HL-60 (cell line): ENCODE results near the gene DMD.

Source experiments
- DNase-seq, 2 experiments: peaks; one replicate each; pipeline ENCODE4 v3.0.0-alpha.2; 2010 to 2020; ENCODE audit warnings: low read depth in 1 of 2, low spot score in 1 of 2
- H3K27ac ChIP-seq: fragments of 250-450 bp; sonication (Bioruptor Pico); replicated peaks from 2 replicates; pipeline ENCODE4 v1.5.1; 2020; ENCODE audit warnings: mild to moderate bottlenecking, moderate library complexity
- H3K27me3 ChIP-seq: fragments of 250-450 bp; sonication (Bioruptor Pico); 2 replicates; pipeline ENCODE4 v1.5.1; 2021; ENCODE audit warnings: mild to moderate bottlenecking, moderate library complexity; ENCODE audit not compliant: insufficient read depth, poor library complexity, severe bottlenecking
- H3K4me3 ChIP-seq: replicated peaks from 2 replicates; pipeline ENCODE4 v1.5.1; 2011; ENCODE audit warnings: mild to moderate bottlenecking, control low read depth, low read length; ENCODE audit not compliant: insufficient read depth
- GABPA ChIP-seq: IDR thresholded peaks from 2 replicates; pipeline ENCODE4 v1.6.1; 2012; ENCODE audit warnings: low read depth
- POLR2AphosphoS5 ChIP-seq: IDR thresholded peaks from 2 replicates; pipeline ENCODE4 v1.6.1; 2012; ENCODE audit warnings: low read depth
- SPI1 ChIP-seq: IDR thresholded peaks from 2 replicates; pipeline ENCODE4 v1.6.1; 2012; ENCODE audit warnings: low read depth, mild to moderate bottlenecking, borderline replicate concordance
- TF ChIP-seq, protein P1 (sequence below): IDR thresholded peaks from 2 replicates; pipeline ENCODE4 v1.6.1; 2012; ENCODE audit warnings: low read depth; ENCODE audit not compliant: insufficient replicate concordance
- TF ChIP-seq, protein P2 (sequence below): IDR thresholded peaks from one replicate; pipeline ENCODE4 v1.5.1; 2011; ENCODE audit warnings: low read length, control low read depth, inconsistent platforms; ENCODE audit not compliant: insufficient read depth

Gene DMD

DNA sequence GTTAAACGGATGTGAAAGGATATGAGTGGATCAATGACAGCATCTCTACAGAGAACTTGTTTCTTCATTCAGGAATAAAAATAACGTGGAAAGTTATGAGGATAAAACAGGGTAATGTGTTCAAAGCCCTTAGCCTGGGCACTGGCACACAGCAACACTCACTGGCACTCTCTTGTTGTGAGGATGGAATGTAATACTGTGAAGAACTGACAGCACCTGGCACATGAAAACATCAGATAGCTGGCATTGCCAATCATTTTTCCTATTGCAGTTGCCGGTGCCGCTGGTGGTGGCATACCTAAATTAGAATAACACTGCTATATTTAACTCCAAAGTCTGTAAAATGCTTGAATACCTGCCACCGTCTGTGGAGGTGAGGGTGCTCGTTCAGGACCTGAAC lies 1061.2 kb downstream of the DMD start:
- Histone ChIP-seq H3K4me3 (no peak overlapping the region), H3K27ac (no peak overlapping the region), H3K27me3 (no peaks in the 10 kb centered on the region)
- TF ChIP-seq POLR2AphosphoS5 (no peak), GABPA (no peak), SPI1 (no peak)
- TF ChIP-seq, protein P1, sequence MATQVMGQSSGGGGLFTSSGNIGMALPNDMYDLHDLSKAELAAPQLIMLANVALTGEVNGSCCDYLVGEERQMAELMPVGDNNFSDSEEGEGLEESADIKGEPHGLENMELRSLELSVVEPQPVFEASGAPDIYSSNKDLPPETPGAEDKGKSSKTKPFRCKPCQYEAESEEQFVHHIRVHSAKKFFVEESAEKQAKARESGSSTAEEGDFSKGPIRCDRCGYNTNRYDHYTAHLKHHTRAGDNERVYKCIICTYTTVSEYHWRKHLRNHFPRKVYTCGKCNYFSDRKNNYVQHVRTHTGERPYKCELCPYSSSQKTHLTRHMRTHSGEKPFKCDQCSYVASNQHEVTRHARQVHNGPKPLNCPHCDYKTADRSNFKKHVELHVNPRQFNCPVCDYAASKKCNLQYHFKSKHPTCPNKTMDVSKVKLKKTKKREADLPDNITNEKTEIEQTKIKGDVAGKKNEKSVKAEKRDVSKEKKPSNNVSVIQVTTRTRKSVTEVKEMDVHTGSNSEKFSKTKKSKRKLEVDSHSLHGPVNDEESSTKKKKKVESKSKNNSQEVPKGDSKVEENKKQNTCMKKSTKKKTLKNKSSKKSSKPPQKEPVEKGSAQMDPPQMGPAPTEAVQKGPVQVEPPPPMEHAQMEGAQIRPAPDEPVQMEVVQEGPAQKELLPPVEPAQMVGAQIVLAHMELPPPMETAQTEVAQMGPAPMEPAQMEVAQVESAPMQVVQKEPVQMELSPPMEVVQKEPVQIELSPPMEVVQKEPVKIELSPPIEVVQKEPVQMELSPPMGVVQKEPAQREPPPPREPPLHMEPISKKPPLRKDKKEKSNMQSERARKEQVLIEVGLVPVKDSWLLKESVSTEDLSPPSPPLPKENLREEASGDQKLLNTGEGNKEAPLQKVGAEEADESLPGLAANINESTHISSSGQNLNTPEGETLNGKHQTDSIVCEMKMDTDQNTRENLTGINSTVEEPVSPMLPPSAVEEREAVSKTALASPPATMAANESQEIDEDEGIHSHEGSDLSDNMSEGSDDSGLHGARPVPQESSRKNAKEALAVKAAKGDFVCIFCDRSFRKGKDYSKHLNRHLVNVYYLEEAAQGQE = no peak
- DNase-seq = no peak

DNA sequence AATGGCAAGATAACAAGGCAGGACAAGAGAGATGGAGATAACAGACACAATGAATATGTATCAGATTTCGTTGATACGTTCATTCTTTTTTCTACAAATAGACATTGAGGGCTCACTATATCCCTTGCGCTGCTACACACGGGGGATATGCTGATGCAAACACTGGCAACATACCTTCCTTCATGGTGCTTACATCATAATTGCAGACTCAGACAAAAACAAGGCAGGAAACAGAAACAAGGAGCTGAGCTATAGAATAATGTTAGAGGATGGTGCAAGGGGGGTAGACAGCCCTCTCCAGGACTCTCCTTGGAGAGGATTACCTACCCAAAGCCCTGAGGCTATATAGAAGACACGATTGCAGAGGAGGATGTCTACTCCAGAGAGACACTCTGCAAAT lies 1069.5 kb downstream of the DMD start:
- TF ChIP-seq, protein P1 = no peak
- TF ChIP-seq SPI1 (no peak), GABPA (no peak), POLR2AphosphoS5 (no peak)
- TF ChIP-seq, protein P2, sequence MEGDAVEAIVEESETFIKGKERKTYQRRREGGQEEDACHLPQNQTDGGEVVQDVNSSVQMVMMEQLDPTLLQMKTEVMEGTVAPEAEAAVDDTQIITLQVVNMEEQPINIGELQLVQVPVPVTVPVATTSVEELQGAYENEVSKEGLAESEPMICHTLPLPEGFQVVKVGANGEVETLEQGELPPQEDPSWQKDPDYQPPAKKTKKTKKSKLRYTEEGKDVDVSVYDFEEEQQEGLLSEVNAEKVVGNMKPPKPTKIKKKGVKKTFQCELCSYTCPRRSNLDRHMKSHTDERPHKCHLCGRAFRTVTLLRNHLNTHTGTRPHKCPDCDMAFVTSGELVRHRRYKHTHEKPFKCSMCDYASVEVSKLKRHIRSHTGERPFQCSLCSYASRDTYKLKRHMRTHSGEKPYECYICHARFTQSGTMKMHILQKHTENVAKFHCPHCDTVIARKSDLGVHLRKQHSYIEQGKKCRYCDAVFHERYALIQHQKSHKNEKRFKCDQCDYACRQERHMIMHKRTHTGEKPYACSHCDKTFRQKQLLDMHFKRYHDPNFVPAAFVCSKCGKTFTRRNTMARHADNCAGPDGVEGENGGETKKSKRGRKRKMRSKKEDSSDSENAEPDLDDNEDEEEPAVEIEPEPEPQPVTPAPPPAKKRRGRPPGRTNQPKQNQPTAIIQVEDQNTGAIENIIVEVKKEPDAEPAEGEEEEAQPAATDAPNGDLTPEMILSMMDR = no peak
- Histone ChIP-seq H3K27ac (no peak overlapping the region), H3K27me3 (no peaks in the 10 kb centered on the region), H3K4me3 (no peak overlapping the region)
- DNase-seq = no peak

DNA sequence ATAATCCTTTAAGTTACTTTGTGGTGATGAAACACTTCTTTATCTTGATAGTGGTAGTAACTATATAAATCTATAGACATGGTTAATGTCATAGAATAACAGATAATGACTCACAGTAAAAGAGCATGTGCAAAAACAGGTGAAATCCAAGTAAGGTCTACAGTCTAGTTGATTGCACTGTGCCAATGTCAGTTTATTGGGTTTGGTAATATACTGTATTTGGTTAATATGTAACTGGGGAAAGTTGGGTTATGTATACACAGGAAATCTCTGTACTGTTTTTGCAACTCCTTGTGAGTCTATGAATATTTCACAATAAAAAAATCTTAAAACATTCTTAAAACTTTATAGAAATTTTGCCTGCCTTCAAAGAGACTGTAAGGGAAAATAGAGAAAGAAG lies 1071.9 kb downstream of the DMD start:
- DNase-seq = no peak
- H3K4me3 ChIP-seq = no peak overlapping the region

More for the DNA sequence above, 1071.9 kb downstream of the DMD start:
- Histone ChIP-seq H3K27me3 (no peaks in the 10 kb centered on the region), H3K27ac (no peak overlapping the region)
- TF ChIP-seq POLR2AphosphoS5 (no peak), SPI1 (no peak), GABPA (no peak)
- TF ChIP-seq, protein P1 = no peak
- TF ChIP-seq, protein P2 = no peak
